ENCODE measurements around the gene PRKCG. TPM values are rescaled to one million over a fixed set of nuclear protein-coding genes. Genes with fewer than 3 reads are reported as not detected.

PRKCG gene
- total RNA-seq, 1 donor from 2014 or later, result not detected

DNA sequence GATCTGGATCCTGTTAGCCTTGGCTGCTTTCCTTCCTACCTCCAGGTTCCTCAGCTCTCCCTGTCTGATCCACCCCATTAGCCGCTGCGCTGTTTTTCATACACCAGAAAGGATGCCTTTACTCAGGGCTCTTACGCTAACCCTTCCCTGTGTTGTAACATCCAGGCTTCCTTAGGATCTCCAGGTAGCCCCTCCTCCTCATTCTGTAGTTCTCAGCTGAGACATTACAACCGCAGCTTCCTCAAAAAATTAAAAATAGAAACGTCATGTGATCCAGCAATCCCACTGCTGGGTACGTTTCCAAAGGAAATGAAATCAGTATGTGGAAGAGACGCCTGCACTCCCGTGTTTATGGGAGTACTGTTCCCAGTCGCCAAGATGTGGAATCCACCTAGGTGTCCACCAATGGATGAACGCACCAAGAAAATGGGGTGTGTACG lies 32.7 kb upstream of the PRKCG start:
- Histone ChIP-seq H3K4me1 (peaks cover 15% of the 10 kb centered on the region), H3K27ac (peak overlapping the region; percentile 55), H3K36me3 (no peaks in the 10 kb centered on the region), H3K4me3 (no peak overlapping the region), H3K9me3 (no peaks in the 10 kb centered on the region), H3K27me3 (no peaks in the 10 kb centered on the region)
- intact Hi-C loops (cut with DNase I), result no loop called here
- TF ChIP-seq, protein P1, sequence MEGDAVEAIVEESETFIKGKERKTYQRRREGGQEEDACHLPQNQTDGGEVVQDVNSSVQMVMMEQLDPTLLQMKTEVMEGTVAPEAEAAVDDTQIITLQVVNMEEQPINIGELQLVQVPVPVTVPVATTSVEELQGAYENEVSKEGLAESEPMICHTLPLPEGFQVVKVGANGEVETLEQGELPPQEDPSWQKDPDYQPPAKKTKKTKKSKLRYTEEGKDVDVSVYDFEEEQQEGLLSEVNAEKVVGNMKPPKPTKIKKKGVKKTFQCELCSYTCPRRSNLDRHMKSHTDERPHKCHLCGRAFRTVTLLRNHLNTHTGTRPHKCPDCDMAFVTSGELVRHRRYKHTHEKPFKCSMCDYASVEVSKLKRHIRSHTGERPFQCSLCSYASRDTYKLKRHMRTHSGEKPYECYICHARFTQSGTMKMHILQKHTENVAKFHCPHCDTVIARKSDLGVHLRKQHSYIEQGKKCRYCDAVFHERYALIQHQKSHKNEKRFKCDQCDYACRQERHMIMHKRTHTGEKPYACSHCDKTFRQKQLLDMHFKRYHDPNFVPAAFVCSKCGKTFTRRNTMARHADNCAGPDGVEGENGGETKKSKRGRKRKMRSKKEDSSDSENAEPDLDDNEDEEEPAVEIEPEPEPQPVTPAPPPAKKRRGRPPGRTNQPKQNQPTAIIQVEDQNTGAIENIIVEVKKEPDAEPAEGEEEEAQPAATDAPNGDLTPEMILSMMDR (IDR thresholded peaks at IDR 0.05), result no peak
- peak; percentile 75 for ATAC-seq
- DNase-seq, result no peak

DNA sequence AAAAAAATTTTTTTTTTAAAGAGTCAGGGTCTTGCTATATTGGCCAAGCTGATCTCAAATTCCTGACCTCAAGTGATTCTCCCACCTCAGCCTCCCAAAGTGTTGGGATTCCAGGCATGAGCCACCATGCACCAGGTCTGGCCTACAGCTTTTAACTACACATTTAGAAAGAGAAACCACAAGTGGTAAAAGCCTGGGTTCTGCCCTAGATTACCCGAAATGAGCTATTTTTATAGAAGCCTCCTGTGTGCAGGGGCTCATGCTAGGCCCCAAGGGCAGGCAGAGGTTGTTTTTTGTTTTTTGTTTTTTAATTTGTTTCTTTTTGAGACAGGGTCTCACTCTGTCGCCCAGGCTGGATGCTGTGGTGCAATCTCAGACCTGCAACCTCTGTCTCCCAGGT lies 28.3 kb upstream of the PRKCG start:
- Histone ChIP-seq H3K4me1 (peaks cover 15% of the 10 kb centered on the region), H3K4me3 (no peak overlapping the region), H3K36me3 (no peaks in the 10 kb centered on the region), H3K27me3 (no peaks in the 10 kb centered on the region), H3K27ac (no peak overlapping the region), H3K9me3 (no peaks in the 10 kb centered on the region)
- TF ChIP-seq, protein P1 (IDR thresholded peaks at IDR 0.05), result no peak
- DNase-seq, result no peak
- intact Hi-C loops (cut with DNase I), result no loop called here
- no peak for ATAC-seq

DNA sequence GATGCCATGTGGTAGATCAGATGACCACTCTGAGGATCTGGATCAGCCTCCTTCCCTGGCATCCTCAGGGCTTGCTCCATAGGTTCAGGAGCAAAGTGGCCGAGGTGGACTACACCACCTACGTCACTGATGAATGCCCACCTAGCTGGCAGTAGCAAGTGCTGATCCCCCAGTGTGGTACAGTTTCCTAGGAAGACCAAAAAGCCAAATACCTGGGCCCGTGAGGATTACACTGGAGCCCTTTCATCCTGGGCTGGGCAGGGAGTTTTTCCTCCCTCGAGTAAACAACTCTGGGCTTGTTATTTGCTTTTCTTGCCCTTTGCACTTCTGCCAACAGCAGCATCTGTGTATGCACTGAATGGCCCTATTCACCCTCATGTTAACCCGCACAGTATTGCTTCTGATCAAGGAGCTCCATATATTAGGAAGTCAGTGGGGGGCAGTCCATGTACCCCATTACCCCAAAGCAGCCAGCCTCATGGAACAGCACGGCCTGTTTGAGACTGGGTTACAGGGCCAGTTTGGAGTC lies 17.6 kb upstream of the PRKCG start:
- Histone ChIP-seq H3K4me3 (no peak overlapping the region), H3K4me1 (peaks cover 18% of the 10 kb centered on the region), H3K36me3 (no peaks in the 10 kb centered on the region), H3K9me3 (no peaks in the 10 kb centered on the region), H3K27ac (no peak overlapping the region), H3K27me3 (no peaks in the 10 kb centered on the region)
- TF ChIP-seq, protein P1 (IDR thresholded peaks at IDR 0.05), result no peak
- intact Hi-C loops (cut with DNase I), result no loop called here
- ATAC-seq, result no peak
- DNase-seq, result no peak

DNA sequence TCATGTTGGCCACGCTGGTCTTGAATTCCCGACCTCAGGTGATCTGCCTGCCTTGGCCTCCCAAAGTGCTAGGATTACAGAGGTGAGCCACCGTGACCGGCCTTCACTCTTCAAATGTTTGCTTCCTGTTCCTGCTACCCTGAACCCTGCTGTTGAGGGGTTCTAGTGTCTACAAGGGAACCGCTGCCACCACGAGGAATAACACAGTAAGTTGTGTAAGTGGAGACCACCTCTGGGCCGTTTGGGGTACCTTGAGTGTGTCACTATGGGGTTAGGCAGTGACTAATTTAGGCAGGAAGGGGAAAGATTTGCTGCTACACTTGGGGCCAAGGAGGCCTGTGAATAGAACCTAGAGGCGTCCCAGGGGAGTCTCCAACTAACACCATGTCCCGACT lies 16.5 kb upstream of the PRKCG start:
- ATAC-seq, result no peak
- H3K4me3 ChIP-seq, result peak overlapping the region; percentile 75
- DNase-seq, result no peak
- intact Hi-C loops (cut with DNase I), result no loop called here
- peaks cover 21% of the 10 kb centered on the region for H3K4me1 ChIP-seq
- peaks cover 1% of the 10 kb centered on the region for H3K36me3 ChIP-seq
- H3K9me3 ChIP-seq, result no peaks in the 10 kb centered on the region
- no peaks in the 10 kb centered on the region for H3K27me3 ChIP-seq
- TF ChIP-seq, protein P1 (IDR thresholded peaks at IDR 0.05), result no peak
- peak overlapping the region; percentile 96 for H3K27ac ChIP-seq

DNA sequence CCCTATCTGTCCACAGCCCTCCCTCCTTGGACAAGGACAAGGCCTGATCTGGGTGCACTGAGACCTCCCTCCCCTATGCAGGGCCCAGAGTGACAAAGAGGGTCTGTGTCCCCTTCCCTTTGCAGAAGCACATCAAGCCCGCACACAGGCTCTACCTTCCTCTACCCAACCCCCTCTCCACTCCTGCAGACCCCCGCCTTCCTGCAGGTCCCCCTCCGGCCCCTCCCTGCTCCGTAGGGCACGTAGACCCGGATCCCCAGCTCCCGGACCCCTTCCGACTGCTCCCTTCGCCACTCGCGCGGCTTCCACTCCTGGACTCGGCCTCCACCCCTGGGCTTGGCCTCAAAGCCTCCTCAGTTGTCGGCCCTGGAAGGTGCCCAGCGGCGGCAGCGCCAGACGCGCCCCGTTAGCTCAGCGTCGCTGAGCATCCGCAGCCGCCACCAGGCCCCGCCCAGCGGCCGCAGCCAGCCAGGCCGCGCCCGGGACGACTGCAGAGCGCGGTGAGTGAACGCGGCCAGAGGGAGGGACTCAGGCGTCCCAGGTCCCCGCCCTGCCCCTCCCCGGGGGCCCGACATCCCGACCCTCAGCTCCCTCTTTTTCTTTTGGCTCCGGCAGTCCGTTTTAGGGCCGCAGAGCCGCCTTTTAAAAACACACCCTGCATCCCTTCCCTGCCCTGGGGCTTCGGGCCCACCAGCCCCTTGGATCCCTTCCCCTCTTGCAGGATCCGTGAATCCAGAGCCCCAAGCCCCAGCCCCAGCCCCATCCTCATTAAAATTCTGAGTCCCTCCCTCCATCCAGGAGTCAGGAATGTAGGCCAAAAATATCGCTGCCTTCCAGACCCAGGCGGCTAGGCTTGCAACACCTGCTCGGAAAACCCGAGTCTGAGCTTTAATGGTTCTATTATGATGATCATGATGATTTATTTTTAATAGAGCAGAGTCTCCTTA lies 15.8 kb upstream of the PRKCG start:
- Histone ChIP-seq H3K4me1 (peaks cover 24% of the 10 kb centered on the region), H3K27me3 (no peaks in the 10 kb centered on the region), H3K36me3 (peaks cover 8% of the 10 kb centered on the region), H3K9me3 (no peaks in the 10 kb centered on the region), H3K27ac (peak overlapping the region; percentile 96), H3K4me3 (peak overlapping the region; percentile 75)
- DNase-seq (peak; percentile 82), ATAC-seq (peak; percentile 41)
- TF ChIP-seq, protein P1 (IDR thresholded peaks at IDR 0.05), result no peak
- intact Hi-C loops (cut with DNase I), result no loop called here

Measured in upper lobe of right lung (tissue), 1 donor.